ENCODE data around the gene SMAD3. TPM values are rescaled to one million over a fixed set of nuclear protein-coding genes. Genes with fewer than 3 reads are reported as not detected.

SMAD3 gene
- total RNA-seq, 1 experiment from 2014 or later: 54.8 TPM

DNA sequence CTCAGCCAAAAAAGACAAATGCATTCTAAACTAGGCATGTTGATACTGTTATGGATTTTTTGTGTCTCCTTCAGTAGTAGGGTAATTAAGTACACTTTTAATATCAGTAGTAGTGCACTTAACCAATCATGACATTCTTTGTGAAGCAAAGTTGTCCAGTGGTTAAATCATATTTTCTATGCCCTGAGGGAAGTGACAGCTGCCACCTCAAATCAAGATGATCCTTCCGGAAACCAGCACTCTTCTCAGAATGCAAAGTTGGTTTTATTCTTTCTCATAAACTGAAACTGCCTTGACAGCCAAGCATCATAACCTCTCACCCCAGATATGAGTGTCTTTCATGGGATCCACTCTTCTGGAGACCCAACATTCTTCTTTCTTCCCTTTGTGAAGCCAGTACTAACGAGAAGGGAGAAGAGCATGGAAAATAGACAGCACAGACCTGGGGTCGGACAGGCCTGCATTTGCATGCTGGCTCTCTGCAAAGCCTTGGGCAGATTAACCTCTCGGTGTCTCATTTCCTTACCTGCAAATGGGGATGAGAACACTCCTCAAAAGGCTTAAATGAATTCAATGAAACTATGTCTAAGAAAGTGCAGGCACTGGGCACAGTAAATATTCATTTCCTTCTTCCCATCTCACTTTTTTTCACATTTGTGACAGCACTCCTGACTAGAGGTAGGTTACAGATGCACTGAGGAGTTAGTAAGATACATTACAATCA is 175.9 kb downstream of the SMAD3 start:
- H3K36me3 ChIP-seq (ENCODE audit: control insufficient read depth, insufficient read depth, low read length): no peaks in the 10 kb centered on the region; the same call in 1 of the 2 replicates
- intact Hi-C loops (cut with micrococcal nuclease; ENCODE audit: unreplicated experiment): loop anchor here (5.0 kb wide), 1 partner anchor 61 kb away; no protein-coding TSS in a partner anchor
- Mint-ChIP-seq H3K4me3 (ENCODE audit: unreplicated experiment) (no peak overlapping the region), H3K36me3 (ENCODE audit: insufficient read depth, unreplicated experiment) (no peaks in the 10 kb centered on the region), H3K4me1 (ENCODE audit: low read depth, unreplicated experiment) (no peaks in the 10 kb centered on the region), H3K9me3 (ENCODE audit: unreplicated experiment) (no peaks in the 10 kb centered on the region), H3K27ac (ENCODE audit: unreplicated experiment) (no peak overlapping the region), H3K27me3 (ENCODE audit: insufficient read depth, unreplicated experiment) (no peaks in the 10 kb centered on the region)
- H3K4me1 ChIP-seq: no peaks in the 10 kb centered on the region
- no TSS peak for BruUV-seq (replicated peaks)
- POLR2A ChIA-PET: no interaction called here
- TF ChIP-seq, protein P1, sequence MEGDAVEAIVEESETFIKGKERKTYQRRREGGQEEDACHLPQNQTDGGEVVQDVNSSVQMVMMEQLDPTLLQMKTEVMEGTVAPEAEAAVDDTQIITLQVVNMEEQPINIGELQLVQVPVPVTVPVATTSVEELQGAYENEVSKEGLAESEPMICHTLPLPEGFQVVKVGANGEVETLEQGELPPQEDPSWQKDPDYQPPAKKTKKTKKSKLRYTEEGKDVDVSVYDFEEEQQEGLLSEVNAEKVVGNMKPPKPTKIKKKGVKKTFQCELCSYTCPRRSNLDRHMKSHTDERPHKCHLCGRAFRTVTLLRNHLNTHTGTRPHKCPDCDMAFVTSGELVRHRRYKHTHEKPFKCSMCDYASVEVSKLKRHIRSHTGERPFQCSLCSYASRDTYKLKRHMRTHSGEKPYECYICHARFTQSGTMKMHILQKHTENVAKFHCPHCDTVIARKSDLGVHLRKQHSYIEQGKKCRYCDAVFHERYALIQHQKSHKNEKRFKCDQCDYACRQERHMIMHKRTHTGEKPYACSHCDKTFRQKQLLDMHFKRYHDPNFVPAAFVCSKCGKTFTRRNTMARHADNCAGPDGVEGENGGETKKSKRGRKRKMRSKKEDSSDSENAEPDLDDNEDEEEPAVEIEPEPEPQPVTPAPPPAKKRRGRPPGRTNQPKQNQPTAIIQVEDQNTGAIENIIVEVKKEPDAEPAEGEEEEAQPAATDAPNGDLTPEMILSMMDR (IDR thresholded peaks at IDR 0.05; ENCODE audit: insufficient read depth in 1 of 2, low read depth in 1 of 2, low read length in 1 of 2, severe bottlenecking in 1 of 2, unreplicated experiment in 1 of 2): no peak
- DNase-seq: no peak
- no peak overlapping the region for H3K4me3 ChIP-seq (ENCODE audit: low read depth, low read length)
- no peaks in the 10 kb centered on the region for H3K9me3 ChIP-seq
- no peaks in the 10 kb centered on the region for H3K27me3 ChIP-seq (replicated peaks; ENCODE audit: control insufficient read depth, insufficient read depth, low read length)
- CTCF ChIA-PET: interaction anchor here (1.5 kb wide), 1 partner anchor 63 kb away, joined by 5 read pairs; no protein-coding TSS in a partner anchor

DNA sequence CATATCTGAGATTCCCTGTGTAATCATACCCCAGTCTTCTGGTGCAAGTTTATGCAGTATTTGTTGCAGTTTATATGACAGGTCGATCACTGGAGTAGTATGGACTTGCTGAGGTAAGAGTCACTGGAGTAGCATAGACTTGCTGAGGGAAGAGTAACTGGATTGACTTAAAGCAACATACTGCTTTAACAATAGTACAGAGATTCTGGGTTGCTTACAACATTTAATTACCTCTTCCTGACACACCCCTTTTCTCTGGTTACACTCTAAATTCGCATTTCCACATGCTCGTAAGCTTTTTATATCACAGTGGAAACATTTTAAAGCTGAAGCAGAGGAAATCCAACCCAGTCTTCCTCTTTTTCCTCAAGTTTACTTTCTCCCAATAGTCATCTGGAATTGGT is 177.3 kb downstream of the SMAD3 start:
- no peaks in the 10 kb centered on the region; the same call in 1 of the 2 replicates for H3K36me3 ChIP-seq (ENCODE audit: control insufficient read depth, insufficient read depth, low read length)
- TF ChIP-seq, protein P1 (IDR thresholded peaks at IDR 0.05; ENCODE audit: insufficient read depth in 1 of 2, low read depth in 1 of 2, low read length in 1 of 2, severe bottlenecking in 1 of 2, unreplicated experiment in 1 of 2): no peak
- no peaks in the 10 kb centered on the region for H3K27me3 ChIP-seq (replicated peaks; ENCODE audit: control insufficient read depth, insufficient read depth, low read length)
- H3K9me3 Mint-ChIP-seq (ENCODE audit: unreplicated experiment): peaks cover 7% of the 10 kb centered on the region
- intact Hi-C loops (cut with micrococcal nuclease; ENCODE audit: unreplicated experiment): loop anchor here (5.0 kb wide), 1 partner anchor 60 kb away; no protein-coding TSS in a partner anchor
- no peak overlapping the region for H3K4me3 ChIP-seq (ENCODE audit: low read depth, low read length)
- H3K4me1 Mint-ChIP-seq (ENCODE audit: low read depth, unreplicated experiment): no peaks in the 10 kb centered on the region
- H3K4me3 Mint-ChIP-seq (ENCODE audit: unreplicated experiment): no peak overlapping the region
- BruUV-seq (replicated peaks): no TSS peak
- POLR2A ChIA-PET: no interaction called here
- H3K27ac Mint-ChIP-seq (ENCODE audit: unreplicated experiment): no peak overlapping the region
- CTCF ChIA-PET: interaction anchor here (0.6 kb wide), 1 partner anchor 399 kb away, joined by 4 read pairs; no protein-coding TSS in a partner anchor
- H3K4me1 ChIP-seq: no peaks in the 10 kb centered on the region
- H3K9me3 ChIP-seq: no peaks in the 10 kb centered on the region; the same call in 1 of the 2 replicates
- DNase-seq: no peak
- H3K36me3 Mint-ChIP-seq (ENCODE audit: insufficient read depth, unreplicated experiment): no peaks in the 10 kb centered on the region
- no peaks in the 10 kb centered on the region for H3K27me3 Mint-ChIP-seq (ENCODE audit: insufficient read depth, unreplicated experiment)

Other genes starting within 250 kb of the SMAD3 start
- 64.6 and 64.9 TPM in 2 replicates for gene AAGAB, start 189.1 kb downstream of the SMAD3 start, total RNA-seq (2022)
- gene IQCH, start 189.2 kb downstream of the SMAD3 start, total RNA-seq (2022): 1.7 and 2.4 TPM in 2 replicates